ENCODE measurements around the gene WDSUB1. TPM values are rescaled to one million over a fixed set of nuclear protein-coding genes. Genes with fewer than 3 reads are reported as not detected.

WDSUB1 gene
- total and polyA plus RNA-seq, 2 of the 4 experiments (the other 2 are of a cell fraction) = 4.8 to 5.2 TPM

DNA sequence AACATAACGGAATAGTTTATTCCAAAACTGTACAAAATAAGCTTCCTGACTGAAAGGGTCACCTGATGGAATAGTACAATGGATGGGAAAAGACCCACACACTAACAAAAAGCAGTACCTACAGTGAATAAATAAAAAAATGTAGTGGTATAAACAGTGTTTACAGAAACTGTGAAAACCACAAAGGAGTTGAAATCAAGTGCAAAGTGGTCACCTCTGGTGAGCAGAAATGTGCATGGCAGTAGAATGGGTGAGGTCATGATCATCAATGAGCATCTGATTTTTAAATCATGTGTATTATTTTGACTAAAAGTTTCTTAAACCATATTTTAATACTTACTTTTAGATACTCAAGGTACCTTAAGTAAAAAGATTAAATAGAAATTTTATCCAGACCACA is 11.4 kb downstream of the WDSUB1 start:
- DNase-seq (no peak), ATAC-seq (ENCODE audit: low read depth) (no peak)
- peaks cover 5% of the 10 kb centered on the region; the same call in 1 of the 2 replicates for H3K9me1 ChIP-seq (ENCODE audit: insufficient read depth, low read length)
- no peak overlapping the region for H2BK5ac ChIP-seq (ENCODE audit: low read depth, low read length, poor library complexity, severe bottlenecking)
- H3K79me1 ChIP-seq (ENCODE audit: low read depth in 1 of 2, low read length in 2 of 2) = no peaks in the 10 kb centered on the region
- no peak overlapping the region for H2BK120ac ChIP-seq (ENCODE audit: low read depth, low read length)
- H3K4ac ChIP-seq (ENCODE audit: low read depth, low read length) = no peak overlapping the region
- H4K91ac ChIP-seq (ENCODE audit: insufficient read depth, low read depth, low read length) = no peak overlapping the region
- H3K18ac ChIP-seq (ENCODE audit: low read depth, low read length) = no peak overlapping the region
- H3K4me1 ChIP-seq (ENCODE audit: control insufficient read depth, insufficient read depth, low read length) = no peaks in the 10 kb centered on the region
- no peak overlapping the region for H4K5ac ChIP-seq (ENCODE audit: low read depth, low read length)
- no peak overlapping the region for H4K8ac ChIP-seq (ENCODE audit: low read depth in 2 of 2, low read length in 2 of 2)
- peaks cover 6% of the 10 kb centered on the region for H3K36me3 ChIP-seq (ENCODE audit: control insufficient read depth, insufficient read depth, low read length)
- H3K9me3 ChIP-seq (ENCODE audit: control insufficient read depth, insufficient read depth, low read length) = no peaks in the 10 kb centered on the region
- no peak overlapping the region for H3K4me2 ChIP-seq (ENCODE audit: low read depth, low read length)
- no peaks in the 10 kb centered on the region for H3K27me3 ChIP-seq (ENCODE audit: control insufficient read depth, insufficient read depth, low read length)
- in situ Hi-C loops (cut with MboI; ENCODE audit: low sequenced_read_pairs) (no loop called here), intact Hi-C loops (cut with micrococcal nuclease) (no loop called here), dilution Hi-C loops (cut with HindIII; ENCODE audit: low sequenced_read_pairs, unreplicated experiment) (no loop called here)
- no peaks in the 10 kb centered on the region for H4K20me1 ChIP-seq (ENCODE audit: insufficient read depth, low read length)
- H2AK9ac ChIP-seq (replicated peaks; ENCODE audit: low read depth, low read length, poor library complexity) = no peak overlapping the region
- TF ChIP-seq MAFK (IDR thresholded peaks at IDR 0.05; ENCODE audit: low read depth, low read length) (no peak), SMC3 (IDR thresholded peaks at IDR 0.05; ENCODE audit: low read depth, low read length) (no peak), RCOR1 (IDR thresholded peaks at IDR 0.05; ENCODE audit: insufficient replicate concordance, low read length) (no peak), CHD1 (IDR thresholded peaks at IDR 0.05; ENCODE audit: low read depth, low read length) (no peak), RAD21 (IDR thresholded peaks at IDR 0.05; ENCODE audit: low read length) (no peak), FOS (IDR thresholded peaks at IDR 0.05; ENCODE audit: low read depth, low read length) (no peak), MAZ (IDR thresholded peaks at IDR 0.05; ENCODE audit: borderline replicate concordance, low read depth, low read length) (no peak)
- no CpG with 5 or more reads among the region's 1 CpG for WGBS, 2 experiments (ENCODE audit: extremely low coverage in 2 of 2, insufficient read length in 1 of 2)
- BruUV-seq (replicated peaks) = no TSS peak
- CTCF ChIA-PET = no interaction called here
- H3K9ac ChIP-seq (ENCODE audit: low read depth, low read length) = no peak overlapping the region
- POLR2A ChIA-PET (ENCODE audit: unreplicated experiment) = no interaction called here
- no peak overlapping the region for H2AK5ac ChIP-seq (ENCODE audit: low read depth, low read length)
- no peak overlapping the region for H3K4me3 ChIP-seq (ENCODE audit: insufficient read depth, low read depth, low read length)
- no peak overlapping the region for H2AFZ ChIP-seq (replicated peaks; ENCODE audit: low read length, poor library complexity)
- H2BK20ac ChIP-seq (ENCODE audit: low read depth, low read length) = no peak overlapping the region
- no peak overlapping the region for H3K56ac ChIP-seq (ENCODE audit: extremely low read depth, insufficient read depth, low read length)
- no peak overlapping the region for H3K14ac ChIP-seq (replicated peaks; ENCODE audit: low read depth, low read length)
- no peak overlapping the region for H2BK15ac ChIP-seq (ENCODE audit: low read depth, low read length)
- no peak overlapping the region for H3K27ac ChIP-seq (ENCODE audit: insufficient read depth, low read length)
- no peak overlapping the region for H3K23ac ChIP-seq (ENCODE audit: low read depth, low read length)
